Tibial nerve (tissue), 4 donors: Measurements from ENCODE around the gene HID1. TPM values are rescaled to one million over a fixed set of nuclear protein-coding genes. Genes with fewer than 3 reads are reported as not detected.
"Not testable (repeated sequence)": the region's sequence is repeated elsewhere in the genome, so short reads cannot be mapped to it uniquely, and the experiment has no call there.

ENCODE experiments used
- DNase-seq, 2 donors: peaks; one replicate each; pipeline ENCODE4 v3.0.0-alpha.2; 2019; ENCODE audit warnings: low spot score in 2 of 2
- H3K27ac ChIP-seq, 4 donors: fragments of 200-600 bp; sonication (generic) in 3 of 4; one replicate each; pipeline ENCODE4 v1.5.1; 2017 to 2019; ENCODE audit warnings: mild to moderate bottlenecking in 1 of 4
- H3K27me3 ChIP-seq, 2 donors: fragments of 200-600 bp; sonication (generic) in 1 of 2; one replicate each; pipeline versions ENCODE4 v1.5.1 to v1.6.0; 2017 to 2019
- H3K36me3 ChIP-seq, 3 donors: fragments of 200-600 bp; sonication (generic); one replicate each; pipeline ENCODE4 v1.5.1; 2018 to 2019
- H3K4me1 ChIP-seq, 4 donors: fragments of 200-600 bp; sonication (generic) in 3 of 4; one replicate each; pipeline ENCODE4 v1.5.1; 2017 to 2019
- H3K4me3 ChIP-seq, 4 donors: fragments of 200-600 bp; sonication (generic) in 3 of 4; one replicate each; pipeline ENCODE4 v1.5.1; 2017 to 2019; ENCODE audit warnings: mild to moderate bottlenecking in 1 of 4, moderate library complexity in 1 of 4
- H3K9me3 ChIP-seq, 4 donors: fragments of 200-600 bp; sonication (generic) in 3 of 4; one replicate each; pipeline ENCODE4 v1.5.1; 2017 to 2019
- EP300 ChIP-seq, 2 donors: sonication (generic); formaldehyde crosslinking; IDR thresholded peaks; one replicate each; pipeline ENCODE4 v1.6.1; 2017; ENCODE audit warnings: antibody characterized with exemption in 2 of 2, mild to moderate bottlenecking in 1 of 2
- POLR2A ChIP-seq, 2 donors: fragments of 450-650 bp; IDR thresholded peaks; one replicate each; pipeline ENCODE4 v1.6.1; 2017; ENCODE audit warnings: antibody characterized with exemption in 2 of 2, mild to moderate bottlenecking in 2 of 2, moderate library complexity in 2 of 2
- WGBS, 2 donors: methylation state at CpG; one replicate each; pipeline ENCODE4 v1.1.5; 2018; 5-methylcytosine and 5-hydroxymethylcytosine counted together
- total RNA-seq, 4 donors: library from RNA; depleted of rRNA; stranded (reverse); fragments of >200 nt; gene quantifications; one replicate each; pipeline ENCODE4 v1.1.0, GENCODE V29; 2016
- TF ChIP-seq, protein P1 (sequence below), 5 experiments: fragments of 200-600 bp in 3 of 5; fragments of 450-650 bp in 2 of 5; sonication (generic) in 3 of 5; IDR thresholded peaks; one replicate each; pipeline ENCODE4 v1.5.1; 2016 to 2019; ENCODE audit warnings: antibody characterized with exemption in 5 of 5, mild to moderate bottlenecking in 3 of 5, moderate library complexity in 2 of 5

The HID1 gene
- total RNA-seq, 4 donors from 2014 or later, result 5.7 to 11.6 (median 8.9) TPM

DNA sequence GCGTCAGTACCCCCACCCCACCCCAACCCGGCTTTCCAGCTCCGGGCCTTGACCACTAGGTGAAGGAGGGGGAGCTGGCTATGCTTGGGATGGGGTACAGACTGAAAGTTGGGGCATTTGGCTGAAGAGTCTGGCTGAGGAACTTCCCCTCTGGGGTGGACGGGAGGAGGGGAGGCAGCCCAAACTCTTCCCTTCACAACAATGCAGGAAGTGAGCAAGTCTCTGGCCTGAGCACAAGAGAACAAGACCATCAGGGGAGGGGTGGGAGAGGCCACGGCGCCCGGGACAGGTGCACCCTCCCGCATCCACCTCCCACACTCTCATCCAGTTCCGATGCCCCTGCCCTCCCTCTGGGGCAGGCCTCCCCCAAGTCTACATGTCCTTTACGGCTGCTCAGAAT, 55.1 kb downstream of the HID1 start:
- Histone ChIP-seq H3K4me3 (no peak overlapping the region), H3K36me3 (no peaks in the 10 kb centered on the region), H3K9me3 (no peaks in the 10 kb centered on the region), H3K27ac (no peak overlapping the region), H3K4me1 (peaks cover 0 to 27% (median 3%) of the 10 kb centered on the region in 4 donors), H3K27me3 (peaks cover 0 to 71% of the 10 kb centered on the region in 2 donors)
- 58 to 61% methylated on average over 10 of the region's 10 CpGs for WGBS, 2 donors
- no peak for TF ChIP-seq EP300 (IDR thresholded peaks at IDR 0.05)
- no peak for TF ChIP-seq POLR2A (IDR thresholded peaks at IDR 0.05)
- TF ChIP-seq, protein P1, sequence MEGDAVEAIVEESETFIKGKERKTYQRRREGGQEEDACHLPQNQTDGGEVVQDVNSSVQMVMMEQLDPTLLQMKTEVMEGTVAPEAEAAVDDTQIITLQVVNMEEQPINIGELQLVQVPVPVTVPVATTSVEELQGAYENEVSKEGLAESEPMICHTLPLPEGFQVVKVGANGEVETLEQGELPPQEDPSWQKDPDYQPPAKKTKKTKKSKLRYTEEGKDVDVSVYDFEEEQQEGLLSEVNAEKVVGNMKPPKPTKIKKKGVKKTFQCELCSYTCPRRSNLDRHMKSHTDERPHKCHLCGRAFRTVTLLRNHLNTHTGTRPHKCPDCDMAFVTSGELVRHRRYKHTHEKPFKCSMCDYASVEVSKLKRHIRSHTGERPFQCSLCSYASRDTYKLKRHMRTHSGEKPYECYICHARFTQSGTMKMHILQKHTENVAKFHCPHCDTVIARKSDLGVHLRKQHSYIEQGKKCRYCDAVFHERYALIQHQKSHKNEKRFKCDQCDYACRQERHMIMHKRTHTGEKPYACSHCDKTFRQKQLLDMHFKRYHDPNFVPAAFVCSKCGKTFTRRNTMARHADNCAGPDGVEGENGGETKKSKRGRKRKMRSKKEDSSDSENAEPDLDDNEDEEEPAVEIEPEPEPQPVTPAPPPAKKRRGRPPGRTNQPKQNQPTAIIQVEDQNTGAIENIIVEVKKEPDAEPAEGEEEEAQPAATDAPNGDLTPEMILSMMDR (IDR thresholded peaks at IDR 0.05), result no peak
- DNase-seq, result no peak

DNA sequence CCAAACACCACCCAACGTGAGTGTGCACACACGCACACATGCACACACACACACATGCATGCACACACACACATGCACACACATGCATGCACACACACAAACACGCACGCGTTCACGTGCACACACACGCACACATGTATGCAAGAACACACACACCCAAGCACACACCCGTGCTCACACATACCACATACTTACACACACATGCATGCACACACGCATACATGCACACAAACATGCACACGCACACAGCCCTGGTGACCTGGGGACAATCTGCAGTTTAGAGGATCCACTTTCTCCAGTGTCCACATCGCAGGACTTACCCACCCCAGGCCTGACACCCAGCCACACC, 55.7 kb downstream of the HID1 start:
- 91% methylated on average over 11 of the region's 11 CpGs for WGBS, 2 donors

DNA sequence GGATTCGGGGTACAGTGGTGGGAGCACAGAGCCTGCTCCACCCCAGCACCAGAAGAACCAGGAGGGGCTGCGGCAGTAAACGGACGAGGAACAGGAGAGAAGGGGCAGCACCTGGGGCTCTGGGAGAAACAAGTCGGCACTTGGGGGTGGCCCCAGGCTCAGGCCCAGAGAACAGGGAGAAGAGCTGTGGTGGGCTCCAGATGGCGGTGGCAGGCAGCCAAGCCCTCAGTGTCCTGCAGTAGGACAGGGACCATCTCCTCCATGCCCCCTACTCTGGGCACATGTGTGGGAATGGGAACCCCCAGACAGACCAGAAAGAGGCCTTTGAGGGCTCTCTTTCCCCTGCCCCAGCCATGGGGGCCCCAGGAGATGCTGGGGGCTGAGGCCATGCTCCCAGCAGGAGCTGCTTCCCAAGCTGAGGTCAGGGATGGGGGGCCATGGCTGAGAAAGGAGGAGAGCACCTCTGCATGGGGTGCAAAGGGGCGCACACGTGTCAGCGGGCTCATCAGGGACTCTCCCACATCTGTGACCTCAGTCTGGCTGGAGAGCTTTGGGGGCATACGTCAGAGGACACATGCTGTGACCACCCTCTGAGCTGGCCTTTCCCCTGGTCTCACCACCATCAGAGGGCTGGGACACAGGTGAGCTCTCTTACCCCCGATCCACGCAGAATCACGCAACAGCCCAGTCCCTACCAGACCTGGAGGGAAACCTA, 56.3 kb downstream of the HID1 start:
- no peak overlapping the region for H3K27ac ChIP-seq
- 82 to 84% methylated on average over 13 of the region's 13 CpGs for WGBS, 2 donors
- DNase-seq, result no peak
- H3K9me3 ChIP-seq, result no peaks in the 10 kb centered on the region
- H3K36me3 ChIP-seq, result no peaks in the 10 kb centered on the region
- peaks cover 0 to 59% of the 10 kb centered on the region in 2 donors for H3K27me3 ChIP-seq
- no peak overlapping the region for H3K4me3 ChIP-seq
- TF ChIP-seq, protein P1 (IDR thresholded peaks at IDR 0.05), result no peak
- TF ChIP-seq POLR2A (IDR thresholded peaks at IDR 0.05), result no peak
- TF ChIP-seq EP300 (IDR thresholded peaks at IDR 0.05), result no peak
- peaks cover 0 to 15% (median 2%) of the 10 kb centered on the region in 4 donors for H3K4me1 ChIP-seq

More for the DNA sequence above, 55.7 kb downstream of the HID1 start:
- Histone ChIP-seq H3K27ac (no peak overlapping the region), H3K4me3 (no peak overlapping the region), H3K27me3 (peaks cover 0 to 65% of the 10 kb centered on the region in 2 donors), H3K36me3 (no peaks in the 10 kb centered on the region), H3K9me3 (no peaks in the 10 kb centered on the region), H3K4me1 (peaks cover 0 to 21% (median 3%) of the 10 kb centered on the region in 4 donors)
- DNase-seq, result no peak
- TF ChIP-seq POLR2A (IDR thresholded peaks at IDR 0.05) (no peak), EP300 (IDR thresholded peaks at IDR 0.05) (no peak)
- TF ChIP-seq, protein P1 (IDR thresholded peaks at IDR 0.05), result no peak

DNA sequence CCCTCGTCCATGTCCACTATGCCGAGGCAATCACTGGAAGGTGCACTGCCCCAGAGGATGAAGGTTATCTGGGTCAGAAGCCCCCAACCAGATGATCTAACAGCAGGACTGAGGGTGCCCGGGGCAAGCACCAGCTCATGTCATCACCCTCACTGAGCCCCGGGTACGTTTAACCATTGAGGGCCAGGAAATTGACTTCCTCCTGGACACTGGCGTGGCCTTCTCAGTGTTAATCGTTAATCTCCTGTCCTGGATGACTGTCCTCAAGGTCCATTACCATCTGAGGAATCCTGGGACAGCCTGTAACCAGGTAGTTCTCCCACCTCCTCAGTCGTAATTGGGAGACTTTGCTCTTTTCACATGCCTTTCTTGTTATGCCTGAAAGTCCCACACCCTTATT, 61.1 kb downstream of the HID1 start:
- not testable (repeated sequence) for DNase-seq, H3K4me1 ChIP-seq, H3K9me3 ChIP-seq, H3K36me3 ChIP-seq, H3K27ac ChIP-seq, H3K4me3 ChIP-seq
- peaks cover 0 to 15% of the 10 kb centered on the region in 2 donors for H3K27me3 ChIP-seq
- WGBS, 2 donors, result 67 to 71% methylated on average over 8 of the region's 8 CpGs

DNA sequence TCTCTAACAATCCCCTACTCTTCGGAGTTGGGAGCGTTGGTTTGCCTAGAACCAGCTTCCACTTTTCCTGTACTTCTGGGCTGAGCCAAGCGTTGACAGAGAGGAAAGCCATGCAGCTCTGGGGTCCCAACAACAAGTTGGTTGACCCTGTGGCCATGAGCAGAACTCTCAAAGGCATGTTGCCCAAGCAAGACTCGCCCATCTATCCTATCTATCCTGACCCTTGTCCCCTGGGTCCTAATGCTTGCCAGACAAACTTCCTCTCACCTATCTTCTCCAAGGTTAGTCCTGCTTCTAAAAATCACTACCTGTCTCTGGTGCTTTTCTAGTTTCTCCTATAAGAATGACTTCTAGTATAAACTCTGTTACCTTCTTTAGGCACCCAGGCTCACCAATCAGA, 63.5 kb downstream of the HID1 start:
- not testable (repeated sequence) for H3K27ac ChIP-seq, H3K4me3 ChIP-seq, DNase-seq, H3K4me1 ChIP-seq, H3K9me3 ChIP-seq, H3K36me3 ChIP-seq
- WGBS, 2 donors, result 67 to 69% methylated on average over 4 of the region's 4 CpGs
- H3K27me3 ChIP-seq, result peaks cover 0 to 11% of the 10 kb centered on the region in 2 donors

DNA sequence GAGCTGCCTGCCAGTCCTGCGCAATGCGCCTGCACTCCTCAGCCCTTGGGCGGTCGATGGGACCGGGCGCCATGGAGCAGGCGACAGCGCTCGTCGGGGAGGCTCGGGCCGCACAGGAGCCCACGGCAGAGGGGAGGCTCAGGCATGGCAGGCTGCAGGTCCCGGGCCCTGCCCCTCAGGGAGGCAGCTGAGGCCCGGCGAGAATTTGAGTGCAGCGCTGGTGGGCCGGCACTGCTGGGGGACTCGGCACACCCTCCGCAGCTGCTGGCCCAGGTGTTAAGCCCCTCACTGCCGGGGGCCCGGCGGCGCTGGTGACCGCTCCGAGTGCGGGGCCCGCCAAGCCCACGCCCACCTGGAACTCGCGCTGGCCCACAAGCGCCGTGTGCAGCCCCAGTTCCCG, 65.5 kb downstream of the HID1 start:
- no peaks in the 10 kb centered on the region for H3K9me3 ChIP-seq
- DNase-seq, result no peak
- peaks cover 0 to 28% of the 10 kb centered on the region in 2 donors for H3K27me3 ChIP-seq
- TF ChIP-seq POLR2A (IDR thresholded peaks at IDR 0.05) (no peak), EP300 (IDR thresholded peaks at IDR 0.05) (no peak)
- TF ChIP-seq, protein P1 (IDR thresholded peaks at IDR 0.05), result no peak
- WGBS, 2 donors, result 91 to 95% methylated on average over 15 to 33 of the region's 34 CpGs
- no peaks in the 10 kb centered on the region for H3K4me1 ChIP-seq
- H3K4me3 ChIP-seq, result no peak overlapping the region
- no peaks in the 10 kb centered on the region for H3K36me3 ChIP-seq
- no peak overlapping the region for H3K27ac ChIP-seq

DNA sequence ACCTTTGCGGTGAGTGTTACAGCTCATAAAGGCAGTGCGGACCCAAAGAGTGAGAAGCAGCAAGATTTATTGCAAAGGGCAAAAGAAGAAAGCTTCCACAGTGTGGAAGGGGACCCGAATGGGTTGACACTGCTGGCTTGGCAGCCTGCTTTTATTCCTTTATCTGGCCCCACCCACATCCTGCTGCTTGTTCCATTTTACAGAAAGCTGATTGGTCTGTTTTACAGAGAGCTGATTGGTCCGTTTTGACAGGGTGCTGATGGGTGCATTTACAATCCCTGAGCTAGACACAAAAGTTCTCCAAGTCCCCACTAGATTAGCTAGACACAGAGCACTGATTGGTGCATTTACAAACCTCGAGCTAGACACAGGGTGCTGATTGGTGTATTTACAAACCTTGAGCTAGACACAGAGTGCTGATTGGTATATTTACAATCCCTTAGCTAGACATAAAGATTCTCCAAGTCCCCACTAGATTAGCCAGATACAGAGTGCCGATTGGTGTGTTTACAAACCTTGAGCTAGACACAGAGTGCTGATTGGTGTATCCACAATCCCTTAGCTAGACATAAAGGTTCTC, 66.3 kb downstream of the HID1 start:
- peaks cover 0 to 28% of the 10 kb centered on the region in 2 donors for H3K27me3 ChIP-seq
- not testable (repeated sequence) for H3K9me3 ChIP-seq, H3K36me3 ChIP-seq, H3K27ac ChIP-seq, DNase-seq, H3K4me1 ChIP-seq, H3K4me3 ChIP-seq
- WGBS, 2 donors, result 65 to 68% methylated on average over 6 of the region's 6 CpGs
